ENCODE measurements around the gene C1QTNF8. TPM values are rescaled to one million over a fixed set of nuclear protein-coding genes. Genes with fewer than 3 reads are reported as not detected.

The C1QTNF8 gene
- total and polyA plus RNA-seq, 2 experiments from 2014 or later, result not detected

DNA sequence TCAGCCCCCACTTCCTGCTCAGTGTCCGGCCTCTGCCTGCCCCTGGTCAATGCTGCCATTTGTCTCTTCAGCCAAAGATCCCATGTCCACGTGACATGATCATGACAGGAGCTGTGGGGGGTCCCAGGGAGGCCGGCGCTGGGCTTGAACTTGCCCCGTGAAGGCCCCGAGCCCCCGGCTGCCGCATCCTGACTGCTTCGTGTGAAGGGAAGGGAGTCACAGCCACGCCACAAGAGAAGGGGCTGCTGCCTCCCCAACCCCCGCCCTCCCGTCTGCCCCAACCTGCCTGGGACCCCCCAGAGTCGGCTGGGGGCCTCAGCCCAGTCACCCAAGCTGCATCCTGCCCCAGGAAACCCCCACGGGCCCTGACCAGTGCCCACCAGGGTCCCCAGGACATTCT lies 37.8 kb downstream of the C1QTNF8 start:
- no peak overlapping the region for H3K27ac ChIP-seq
- no peak overlapping the region for H3K9ac ChIP-seq
- H3K9me3 ChIP-seq (ENCODE audit: low read depth), result no peaks in the 10 kb centered on the region
- no peaks in the 10 kb centered on the region for H3K79me2 ChIP-seq (ENCODE audit: insufficient read depth)
- H3K4me3 ChIP-seq, result no peak overlapping the region
- no peak for DNase-seq
- WGBS, 2 experiments (ENCODE audit: low coverage in 1 of 2, low lambda C conversion rate in 2 of 2, missing lambda C conversion rate in 2 of 2), result 33 to 41% methylated on average over 11 to 14 of the region's 14 CpGs
- in situ Hi-C loops (cut with MboI), result loop anchor here (25.0 kb wide), 1 partner anchor 246 kb away; the partner anchor contains the start of gene GNG13
- no peaks in the 10 kb centered on the region for H4K20me1 ChIP-seq (ENCODE audit: insufficient read depth)
- TF ChIP-seq EZH2phosphoT487 (IDR thresholded peaks at IDR 0.05; ENCODE audit: insufficient read depth, low read depth) (no peak), EZH2 (IDR thresholded peaks at IDR 0.05; ENCODE audit: insufficient read depth, poor library complexity, severe bottlenecking) (no peak)
- no peak overlapping the region for H3K4me2 ChIP-seq (ENCODE audit: unreplicated experiment)
- no peaks in the 10 kb centered on the region for H3F3A ChIP-seq (ENCODE audit: insufficient read depth)
- no peak overlapping the region for H2AFZ ChIP-seq
- no peaks in the 10 kb centered on the region for H3K27me3 ChIP-seq (replicated peaks; ENCODE audit: insufficient read depth)
- no peaks in the 10 kb centered on the region for H3K4me1 ChIP-seq (ENCODE audit: insufficient read depth)
- no peaks in the 10 kb centered on the region for H3K36me3 ChIP-seq (ENCODE audit: low read depth)
- no peaks in the 10 kb centered on the region for H3K9me2 ChIP-seq (ENCODE audit: insufficient read depth)

DNA sequence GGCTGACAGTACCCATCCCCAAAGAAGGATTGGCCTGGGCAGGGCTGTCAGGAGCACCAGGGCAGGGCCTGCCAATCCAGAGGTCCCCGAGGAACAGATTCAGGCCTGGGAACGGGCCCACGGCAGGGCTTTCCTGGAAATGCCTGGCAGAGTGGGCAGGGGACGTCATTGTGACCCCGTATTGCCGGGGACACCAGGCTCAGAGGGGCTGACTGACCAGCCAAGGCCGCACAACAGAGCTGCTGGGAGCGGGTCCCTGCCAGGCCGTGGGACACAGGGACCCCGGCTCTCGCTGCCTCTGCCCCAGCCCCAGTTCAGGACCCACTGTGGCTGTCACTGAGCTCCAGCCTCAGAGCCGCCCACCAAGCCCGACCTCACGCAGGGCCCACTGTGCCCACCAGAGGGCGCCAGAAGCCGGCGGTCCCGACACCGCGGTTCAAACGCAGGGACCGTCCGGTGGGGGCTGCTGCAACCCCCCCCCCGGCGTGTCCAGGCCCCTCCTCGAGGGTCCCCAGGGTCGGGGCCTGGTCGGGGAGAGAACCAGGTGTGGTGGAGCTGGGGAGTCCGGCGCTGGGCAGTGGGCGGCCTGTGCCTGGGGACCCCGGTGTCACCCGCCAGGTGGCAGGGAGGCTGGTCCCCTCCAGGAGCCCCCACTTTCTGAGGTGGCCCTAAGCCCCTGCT lies 38.7 kb downstream of the C1QTNF8 start:
- H3K4me1 ChIP-seq (ENCODE audit: insufficient read depth), result no peaks in the 10 kb centered on the region
- no peak overlapping the region for H2AFZ ChIP-seq
- H3F3A ChIP-seq (ENCODE audit: insufficient read depth), result no peaks in the 10 kb centered on the region
- H3K36me3 ChIP-seq (ENCODE audit: low read depth), result no peaks in the 10 kb centered on the region
- no peaks in the 10 kb centered on the region for H4K20me1 ChIP-seq (ENCODE audit: insufficient read depth)
- no peaks in the 10 kb centered on the region for H3K9me2 ChIP-seq (ENCODE audit: insufficient read depth)
- 30 to 39% methylated on average over 20 to 27 of the region's 33 CpGs for WGBS, 2 experiments (ENCODE audit: low coverage in 1 of 2, low lambda C conversion rate in 2 of 2, missing lambda C conversion rate in 2 of 2)
- H3K79me2 ChIP-seq (ENCODE audit: insufficient read depth), result no peaks in the 10 kb centered on the region
- H3K27me3 ChIP-seq (replicated peaks; ENCODE audit: insufficient read depth), result no peaks in the 10 kb centered on the region
- H3K9ac ChIP-seq, result no peak overlapping the region
- no peak overlapping the region for H3K4me3 ChIP-seq
- no peak overlapping the region for H3K27ac ChIP-seq
- no peak overlapping the region for H3K4me2 ChIP-seq (ENCODE audit: unreplicated experiment)
- TF ChIP-seq EZH2phosphoT487 (IDR thresholded peaks at IDR 0.05; ENCODE audit: insufficient read depth, low read depth) (no peak), EZH2 (IDR thresholded peaks at IDR 0.05; ENCODE audit: insufficient read depth, poor library complexity, severe bottlenecking) (no peak)
- peak; percentile 43 for DNase-seq
- in situ Hi-C loops (cut with MboI), result loop anchor here (25.0 kb wide), 1 partner anchor 245 kb away; the partner anchor contains the start of gene GNG13
- no peaks in the 10 kb centered on the region for H3K9me3 ChIP-seq (ENCODE audit: low read depth)

DNA sequence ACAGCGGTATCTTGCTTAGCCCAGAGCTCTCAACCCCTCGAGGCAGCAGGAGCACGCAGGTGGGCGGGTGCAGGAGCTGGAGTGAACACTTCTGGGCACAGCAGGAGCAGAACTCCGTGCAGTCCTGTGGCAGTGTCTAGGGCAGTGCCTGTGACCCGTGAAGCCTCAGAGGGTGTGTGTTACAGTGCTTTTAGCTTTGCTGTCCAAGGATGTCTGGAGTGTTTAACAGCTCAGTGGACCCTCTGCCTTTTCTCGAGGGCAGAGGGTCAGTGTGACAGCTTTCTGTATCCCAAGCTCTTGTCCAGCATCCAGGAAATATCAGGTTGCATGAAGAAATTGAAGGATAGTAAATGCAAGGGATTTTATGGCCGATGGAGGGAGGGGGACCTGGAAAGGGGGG lies 39.8 kb downstream of the C1QTNF8 start:
- no peak overlapping the region for H2AFZ ChIP-seq
- H3K9me2 ChIP-seq (ENCODE audit: insufficient read depth), result no peaks in the 10 kb centered on the region
- TF ChIP-seq EZH2 (IDR thresholded peaks at IDR 0.05; ENCODE audit: insufficient read depth, poor library complexity, severe bottlenecking) (no peak), EZH2phosphoT487 (IDR thresholded peaks at IDR 0.05; ENCODE audit: insufficient read depth, low read depth) (no peak)
- no peaks in the 10 kb centered on the region for H3K36me3 ChIP-seq (ENCODE audit: low read depth)
- in situ Hi-C loops (cut with MboI), result loop anchor here (25.0 kb wide), 1 partner anchor 244 kb away; the partner anchor contains the start of gene GNG13
- no peak overlapping the region for H3K27ac ChIP-seq
- H3K4me1 ChIP-seq (ENCODE audit: insufficient read depth), result no peaks in the 10 kb centered on the region
- DNase-seq, result no peak
- H3K9ac ChIP-seq, result no peak overlapping the region
- WGBS, 2 experiments (ENCODE audit: low coverage in 1 of 2, low lambda C conversion rate in 2 of 2, missing lambda C conversion rate in 2 of 2), result 51 to 55% methylated on average over 8 of the region's 8 CpGs
- no peaks in the 10 kb centered on the region for H4K20me1 ChIP-seq (ENCODE audit: insufficient read depth)
- no peaks in the 10 kb centered on the region for H3K9me3 ChIP-seq (ENCODE audit: low read depth)
- no peaks in the 10 kb centered on the region for H3F3A ChIP-seq (ENCODE audit: insufficient read depth)
- no peak overlapping the region for H3K4me3 ChIP-seq
- H3K27me3 ChIP-seq (replicated peaks; ENCODE audit: insufficient read depth), result no peaks in the 10 kb centered on the region
- H3K4me2 ChIP-seq (ENCODE audit: unreplicated experiment), result no peak overlapping the region
- H3K79me2 ChIP-seq (ENCODE audit: insufficient read depth), result no peaks in the 10 kb centered on the region

GRCh38 chr16:1055557-1055924 lies 40.5 kb downstream of the C1QTNF8 start:
- 48 to 51% methylated on average over 12 to 13 of the region's 13 CpGs for WGBS, 2 experiments (ENCODE audit: low coverage in 1 of 2, low lambda C conversion rate in 2 of 2, missing lambda C conversion rate in 2 of 2)
- H3K9me2 ChIP-seq (ENCODE audit: insufficient read depth), result no peaks in the 10 kb centered on the region
- DNase-seq, result no peak
- no peak overlapping the region for H2AFZ ChIP-seq
- H3K4me1 ChIP-seq (ENCODE audit: insufficient read depth), result no peaks in the 10 kb centered on the region
- H3K36me3 ChIP-seq (ENCODE audit: low read depth), result no peaks in the 10 kb centered on the region
- H3K27ac ChIP-seq, result no peak overlapping the region
- H4K20me1 ChIP-seq (ENCODE audit: insufficient read depth), result no peaks in the 10 kb centered on the region
- H3F3A ChIP-seq (ENCODE audit: insufficient read depth), result no peaks in the 10 kb centered on the region
- TF ChIP-seq EZH2 (IDR thresholded peaks at IDR 0.05; ENCODE audit: insufficient read depth, poor library complexity, severe bottlenecking) (no peak), EZH2phosphoT487 (IDR thresholded peaks at IDR 0.05; ENCODE audit: insufficient read depth, low read depth) (no peak)
- no peak overlapping the region for H3K4me3 ChIP-seq
- no peaks in the 10 kb centered on the region for H3K9me3 ChIP-seq (ENCODE audit: low read depth)
- no peak overlapping the region for H3K4me2 ChIP-seq (ENCODE audit: unreplicated experiment)
- no peaks in the 10 kb centered on the region for H3K27me3 ChIP-seq (replicated peaks; ENCODE audit: insufficient read depth)
- H3K79me2 ChIP-seq (ENCODE audit: insufficient read depth), result no peaks in the 10 kb centered on the region
- H3K9ac ChIP-seq, result no peak overlapping the region
- in situ Hi-C loops (cut with MboI), result loop anchor here (25.0 kb wide), 1 partner anchor 243 kb away; the partner anchor contains the start of gene GNG13

All from GM23248 (cell line).